SU-DHL-6 (cell line): ENCODE results near the gene PRLHR.

Experiments
- H2AFZ ChIP-seq: fragments of 200-600 bp; sonication (generic); 2 replicates; pipeline ENCODE4 v1.6.1; 2014; ENCODE audit warnings: low read depth, mild to moderate bottlenecking, moderate library complexity, mixed read lengths, antibody characterized with exemption, low read length; ENCODE audit not compliant: severe bottlenecking
- H3F3A ChIP-seq: fragments of 200-600 bp; shearing (Covaris generic); 2 replicates; pipeline ENCODE4 v1.6.0; 2016; ENCODE audit warnings: antibody characterized with exemption, mild to moderate bottlenecking; ENCODE audit not compliant: insufficient read depth
- H3K27ac ChIP-seq: fragments of 200-600 bp; sonication (generic); 2 replicates; pipeline ENCODE4 v1.5.1; 2016; ENCODE audit warnings: low read depth, mild to moderate bottlenecking, low read length, moderate library complexity, mixed read lengths
- H3K27me3 ChIP-seq: fragments of 200-600 bp; sonication (generic), shearing (Covaris generic); 2 replicates; pipeline ENCODE4 v1.6.0; 2014; ENCODE audit warnings: mild to moderate bottlenecking, low read length
- H3K36me3 ChIP-seq: fragments of 200-600 bp; sonication (generic); 2 replicates; pipeline ENCODE4 v1.6.1; 2014; ENCODE audit warnings: mild to moderate bottlenecking, low read length, mixed read lengths
- H3K4me2 ChIP-seq: fragments of 300-600, 200-600 bp; shearing (Covaris generic), sonication (generic); 2 replicates; pipeline ENCODE4 v1.6.0; 2014; ENCODE audit warnings: low read length, low read depth, mild to moderate bottlenecking; ENCODE audit not compliant: poor library complexity, severe bottlenecking
- H3K4me3 ChIP-seq: fragments of 200-600 bp; sonication (generic); 2 replicates; pipeline ENCODE4 v1.5.1; 2014; ENCODE audit warnings: antibody characterized with exemption, low read length, mild to moderate bottlenecking, mixed read lengths; ENCODE audit not compliant: insufficient read depth, poor library complexity, severe bottlenecking
- H3K79me2 ChIP-seq: fragments of 200-600 bp; sonication (generic); 2 replicates; pipeline ENCODE4 v1.6.1; 2014; ENCODE audit warnings: mild to moderate bottlenecking, low read length, moderate library complexity; ENCODE audit not compliant: insufficient read depth
- H3K9ac ChIP-seq: fragments of 200-600 bp; sonication (generic); 2 replicates; pipeline ENCODE4 v1.7.0; 2014; ENCODE audit warnings: mild to moderate bottlenecking, low read length
- H3K9me2 ChIP-seq: fragments of 200-600 bp; sonication (generic); replicated peaks from 2 replicates; pipeline ENCODE4 v1.6.1; 2014; ENCODE audit warnings: low read length; ENCODE audit not compliant: insufficient read depth
- H3K9me3 ChIP-seq: fragments of 200-600 bp; sonication (generic); 2 replicates; pipeline ENCODE4 v1.6.1; 2014; ENCODE audit warnings: low read length, mixed read lengths; ENCODE audit not compliant: insufficient read depth
- H4K20me1 ChIP-seq: fragments of 200-600 bp; sonication (generic); 2 replicates; pipeline ENCODE4 v1.6.1; 2014; ENCODE audit warnings: low read depth, mild to moderate bottlenecking, antibody characterized with exemption, low read length, moderate library complexity, mixed read lengths
- CTCF ChIP-seq: fragments of 200-600 bp; sonication (generic); IDR thresholded peaks from one replicate; pipeline ENCODE4 v1.5.1; 2017; ENCODE audit warnings: antibody characterized with exemption, mild to moderate bottlenecking, low read length, moderate library complexity; ENCODE audit not compliant: insufficient read depth, poor library complexity, severe bottlenecking
- EZH2phosphoT487 ChIP-seq: fragments of 200-600 bp; sonication (generic), shearing (Covaris generic); conservative IDR thresholded peaks from 2 replicates; pipeline ENCODE4 v1.6.1; 2018; ENCODE audit warnings: mild to moderate bottlenecking, antibody characterized with exemption, low read length, moderate library complexity, mixed read lengths

Gene PRLHR

DNA sequence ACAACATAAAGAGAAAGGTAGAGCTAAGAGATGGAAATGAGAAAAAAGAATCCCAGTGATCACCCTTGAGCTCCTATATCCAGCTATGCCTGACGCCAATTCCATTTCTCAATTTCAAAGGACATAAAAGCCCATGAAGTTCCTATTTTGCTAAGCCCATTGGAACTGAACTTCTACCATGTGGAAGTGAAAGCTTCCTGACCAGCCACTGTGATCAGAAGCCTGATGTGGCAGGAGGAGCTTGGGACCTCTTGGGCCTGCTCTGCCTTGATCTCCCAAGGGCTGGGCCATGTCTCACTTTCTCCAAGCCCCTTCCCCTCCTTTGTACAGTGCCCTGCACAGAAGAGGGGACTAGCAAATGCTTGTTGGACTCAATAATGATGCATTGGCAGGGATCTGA is 52.7 kb downstream of the PRLHR start:
- no peak overlapping the region for H3K9ac ChIP-seq
- TF ChIP-seq CTCF (no peak), EZH2phosphoT487 (no peak)
- H3K9me3 ChIP-seq: no peaks in the 10 kb centered on the region
- no peaks in the 10 kb centered on the region for H3K9me2 ChIP-seq
- H2AFZ ChIP-seq: no peak overlapping the region
- no peaks in the 10 kb centered on the region for H3K79me2 ChIP-seq
- no peak overlapping the region for H3K4me3 ChIP-seq
- H3K36me3 ChIP-seq: no peaks in the 10 kb centered on the region
- H3K27ac ChIP-seq: no peak overlapping the region
- H4K20me1 ChIP-seq: no peaks in the 10 kb centered on the region
- no peaks in the 10 kb centered on the region for H3K27me3 ChIP-seq
- H3K4me2 ChIP-seq: no peak overlapping the region
- no peaks in the 10 kb centered on the region for H3F3A ChIP-seq

GRCh38 chr10:118542205-118542604 is 53.2 kb downstream of the PRLHR start:
- Histone ChIP-seq H3K4me2 (no peak overlapping the region), H3K27me3 (no peaks in the 10 kb centered on the region), H3K9ac (no peak overlapping the region), H2AFZ (no peak overlapping the region), H3K4me3 (no peak overlapping the region), H3K79me2 (no peaks in the 10 kb centered on the region), H3K9me2 (no peaks in the 10 kb centered on the region), H3K36me3 (no peaks in the 10 kb centered on the region), H4K20me1 (no peaks in the 10 kb centered on the region), H3F3A (no peaks in the 10 kb centered on the region), H3K9me3 (no peaks in the 10 kb centered on the region), H3K27ac (no peak overlapping the region)
- TF ChIP-seq EZH2phosphoT487 (no peak), CTCF (no peak)

- no peaks in the 10 kb centered on the region for H3F3A ChIP-seq
- H2AFZ ChIP-seq: no peak overlapping the region
- H3K27me3 ChIP-seq: no peaks in the 10 kb centered on the region
- no peaks in the 10 kb centered on the region for H3K36me3 ChIP-seq
- no peak overlapping the region for H3K4me2 ChIP-seq
- H3K9ac ChIP-seq: no peak overlapping the region
- H3K79me2 ChIP-seq: no peaks in the 10 kb centered on the region
- H3K9me2 ChIP-seq: no peaks in the 10 kb centered on the region
- no peak overlapping the region for H3K4me3 ChIP-seq
- H3K27ac ChIP-seq: no peak overlapping the region
- no peaks in the 10 kb centered on the region for H3K9me3 ChIP-seq
- H4K20me1 ChIP-seq: no peaks in the 10 kb centered on the region
- no peak for TF ChIP-seq CTCF
- TF ChIP-seq EZH2phosphoT487: no peak
Observed at GRCh38 chr10:118541718-118542117, 53.7 kb downstream of the PRLHR start.
